ENCODE results near the gene ZNF638. TPM values are rescaled to one million over a fixed set of nuclear protein-coding genes. Genes with fewer than 3 reads are reported as not detected.
A peak's percentile ranks its signal among the peaks of the same experiment; 100 is the strongest.
"Not testable (repeated sequence)": the region's sequence is repeated elsewhere in the genome, so short reads cannot be mapped to it uniquely, and the experiment has no call there.

Gene ZNF638
- total RNA-seq, 3 donors from 2014 or later, result 87.4 to 118 (median 95.0) TPM

GRCh38 chr2:71327916-71328315, 3.7 kb upstream of the ZNF638 start:
- H3K9me3 ChIP-seq, result no peaks in the 10 kb centered on the region
- H3K4me3 ChIP-seq, result no peak overlapping the region
- H3K36me3 ChIP-seq (ENCODE audit: low read depth), result no peaks in the 10 kb centered on the region
- peak; percentile 69 for ATAC-seq
- intact Hi-C loops (cut with DNase I, micrococcal nuclease), result no loop called here
- no peaks in the 10 kb centered on the region for H3K4me1 ChIP-seq (ENCODE audit: low read depth)
- DNase-seq, result peak; percentile 47 to 56 (median 52)
- no peak for TF ChIP-seq CTCF (IDR thresholded peaks at IDR 0.05)

- ATAC-seq, result no peak
- intact Hi-C loops (cut with DNase I, micrococcal nuclease), result no loop called here
- no peak for TF ChIP-seq CTCF (IDR thresholded peaks at IDR 0.05)
Measured at GRCh38 chr2:71330155-71330554, 1.4 kb upstream of the ZNF638 start.

GRCh38 chr2:71330585-71331330, 824 bp upstream of the ZNF638 start:
- H3K4me3 ChIP-seq, result no peak overlapping the region
- TF ChIP-seq CTCF (IDR thresholded peaks at IDR 0.05), result no peak
- intact Hi-C loops (cut with DNase I, micrococcal nuclease), result no loop called here
- ATAC-seq (no peak), DNase-seq (no peak)
- no peaks in the 10 kb centered on the region for H3K9me3 ChIP-seq
- H3K4me1 ChIP-seq (ENCODE audit: low read depth), result peaks cover 3% of the 10 kb centered on the region
- no peaks in the 10 kb centered on the region for H3K36me3 ChIP-seq (ENCODE audit: low read depth)

More at GRCh38 chr2:71330155-71330554, 1.4 kb upstream of the ZNF638 start:
- DNase-seq, result no peak
- Histone ChIP-seq H3K9me3 (no peaks in the 10 kb centered on the region), H3K36me3 (ENCODE audit: low read depth) (no peaks in the 10 kb centered on the region), H3K4me3 (no peak overlapping the region), H3K4me1 (ENCODE audit: low read depth) (peaks cover 3% of the 10 kb centered on the region)

GRCh38 chr2:71331331-71331580, 326 bp upstream of the ZNF638 start:
- intact Hi-C loops (cut with DNase I, micrococcal nuclease); ATAC-seq; H3K9me3 ChIP-seq; H3K36me3 ChIP-seq (ENCODE audit: low read depth); H3K4me1 ChIP-seq (ENCODE audit: low read depth); H3K4me3 ChIP-seq: not testable (repeated sequence)
- DNase-seq, result peak in 2 of 3 donors; percentile 52 to 61

- ATAC-seq, result no peak
- H3K4me1 ChIP-seq (ENCODE audit: low read depth), result peaks cover 7% of the 10 kb centered on the region
- intact Hi-C loops (cut with DNase I, micrococcal nuclease), result no loop called here
Measured at GRCh38 chr2:71332435-71332796, 834 bp downstream of the ZNF638 start.

GRCh38 chr2:71333619-71334018, 2.0 kb downstream of the ZNF638 start:
- no peak for DNase-seq
- ATAC-seq, result no peak
- no peaks in the 10 kb centered on the region for H3K9me3 ChIP-seq
- H3K36me3 ChIP-seq (ENCODE audit: low read depth), result no peaks in the 10 kb centered on the region
- peaks cover 7% of the 10 kb centered on the region for H3K4me1 ChIP-seq (ENCODE audit: low read depth)
- intact Hi-C loops (cut with DNase I, micrococcal nuclease), result no loop called here
- no peak overlapping the region for H3K4me3 ChIP-seq
- TF ChIP-seq CTCF (IDR thresholded peaks at IDR 0.05), result no peak

More at GRCh38 chr2:71332435-71332796, 834 bp downstream of the ZNF638 start:
- H3K4me3 ChIP-seq, result peak overlapping the region; percentile 93
- H3K9me3 ChIP-seq, result no peaks in the 10 kb centered on the region
- TF ChIP-seq CTCF (IDR thresholded peaks at IDR 0.05), result no peak
- H3K36me3 ChIP-seq (ENCODE audit: low read depth), result no peaks in the 10 kb centered on the region
- no peak for DNase-seq
